Loucy (cell line): ENCODE measurements around the gene MPZL3.
"Not testable (repeated sequence)": the region's sequence is repeated elsewhere in the genome, so short reads cannot be mapped to it uniquely, and the experiment has no call there.

Source experiments
- H2AFZ ChIP-seq: fragments of 200-600 bp; sonication (generic); 2 replicates; pipeline ENCODE4 v1.6.0; 2016; ENCODE audit warnings: antibody characterized with exemption, mild to moderate bottlenecking, low read length, moderate library complexity
- H3F3A ChIP-seq: fragments of 200-600 bp; 2 replicates; pipeline ENCODE4 v1.6.0; 2016; ENCODE audit warnings: antibody characterized with exemption, low read depth, mild to moderate bottlenecking
- H3K27me3 ChIP-seq: fragments of 200-600 bp; sonication (generic); 2 replicates; pipeline ENCODE4 v1.6.1; 2014; ENCODE audit warnings: low read length, mild to moderate bottlenecking; ENCODE audit not compliant: insufficient read depth, poor library complexity, severe bottlenecking
- H3K36me3 ChIP-seq: fragments of 200-600 bp; sonication (generic); 2 replicates; pipeline ENCODE4 v1.6.1; 2016; ENCODE audit warnings: low read length; ENCODE audit not compliant: insufficient read depth
- H3K4me1 ChIP-seq: fragments of 200-600 bp; sonication (generic); 2 replicates; pipeline ENCODE4 v1.5.1; 2014; ENCODE audit warnings: low read length, mild to moderate bottlenecking; ENCODE audit not compliant: insufficient read depth, poor library complexity, severe bottlenecking
- H3K4me2 ChIP-seq: fragments of 200-600 bp; sonication (generic); 2 replicates; pipeline ENCODE4 v1.6.0; 2014; ENCODE audit warnings: antibody characterized with exemption, low read length, low read depth, mild to moderate bottlenecking; ENCODE audit not compliant: poor library complexity, severe bottlenecking
- H3K4me3 ChIP-seq: fragments of 200-600 bp; sonication (generic); 2 replicates; pipeline ENCODE4 v1.5.1; 2014; ENCODE audit warnings: low read length, mild to moderate bottlenecking, mixed read lengths; ENCODE audit not compliant: poor library complexity, severe bottlenecking
- H3K79me2 ChIP-seq: fragments of 200-600 bp; sonication (generic); 2 replicates; pipeline ENCODE4 v1.6.1; 2014; ENCODE audit warnings: low read length; ENCODE audit not compliant: insufficient read depth
- H3K9ac ChIP-seq: fragments of 200-600 bp; sonication (generic); 2 replicates; pipeline ENCODE4 v1.6.0; 2014; ENCODE audit warnings: mild to moderate bottlenecking, low read depth, low read length, moderate library complexity; ENCODE audit not compliant: poor library complexity, severe bottlenecking
- H3K9me2 ChIP-seq: fragments of 200-600 bp; sonication (generic); replicated peaks from 2 replicates; pipeline ENCODE4 v1.6.1; 2016; ENCODE audit warnings: low read depth, low read length, mixed read lengths
- H3K9me3 ChIP-seq: fragments of 200-600 bp; sonication (generic); 2 replicates; pipeline ENCODE4 v1.6.1; 2014; ENCODE audit warnings: mild to moderate bottlenecking, antibody characterized with exemption, low read length, low read depth; ENCODE audit not compliant: insufficient read depth
- H4K20me1 ChIP-seq: fragments of 200-600 bp; sonication (generic); 2 replicates; pipeline ENCODE4 v1.6.0; 2014; ENCODE audit warnings: antibody characterized with exemption, low read length, mild to moderate bottlenecking; ENCODE audit not compliant: insufficient read depth, poor library complexity, severe bottlenecking
- EZH2phosphoT487 ChIP-seq: fragments of 200-600 bp; IDR thresholded peaks from 2 replicates; pipeline ENCODE4 v1.6.1; 2018; ENCODE audit warnings: antibody characterized with exemption, mild to moderate bottlenecking, moderate library complexity, borderline replicate concordance
- TF ChIP-seq, protein P1 (sequence below): fragments of 200-600 bp; sonication (generic); conservative IDR thresholded peaks from 2 replicates; pipeline ENCODE4 v1.5.1; 2014; ENCODE audit warnings: mild to moderate bottlenecking, antibody characterized with exemption, low read length

The MPZL3 gene

DNA sequence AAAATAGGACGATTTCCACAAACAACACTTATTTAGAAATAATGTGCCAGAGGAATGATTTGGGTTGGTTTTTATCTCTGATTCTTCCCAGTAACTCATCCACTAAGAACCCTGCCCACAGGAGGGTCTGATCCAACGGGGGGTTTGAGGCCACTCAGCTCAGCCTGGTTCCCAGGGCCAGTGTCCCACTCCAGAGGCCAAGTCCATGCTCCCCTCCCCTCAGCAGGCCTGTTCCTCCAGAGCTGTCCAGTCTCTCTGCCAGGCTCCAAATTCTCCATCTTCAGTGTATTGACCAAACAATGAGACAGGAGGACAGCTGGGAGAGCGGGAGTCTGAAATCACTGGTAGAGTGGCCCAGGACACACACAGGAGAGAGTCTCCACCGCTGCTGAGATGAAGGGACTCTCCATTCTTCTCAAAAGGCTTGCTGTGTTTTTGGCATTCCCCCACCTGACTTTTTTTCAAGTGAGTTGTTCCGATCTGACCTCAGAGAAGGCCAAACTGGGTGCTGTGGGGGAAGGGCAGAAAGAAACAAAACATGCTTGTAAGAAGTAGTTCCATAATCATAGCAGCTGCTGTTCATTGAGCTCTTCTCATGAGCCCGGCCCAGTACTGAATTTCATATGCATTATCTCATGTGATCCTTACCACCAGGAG is 58.1 kb downstream of the MPZL3 start:
- Histone ChIP-seq H3K36me3 (no peaks in the 10 kb centered on the region), H4K20me1 (no peaks in the 10 kb centered on the region), H3K4me2 (no peak overlapping the region), H3F3A (no peaks in the 10 kb centered on the region), H3K9me2 (no peaks in the 10 kb centered on the region), H3K79me2 (no peaks in the 10 kb centered on the region), H3K9me3 (no peaks in the 10 kb centered on the region), H3K9ac (no peak overlapping the region), H3K4me1 (no peaks in the 10 kb centered on the region), H2AFZ (no peak overlapping the region), H3K27me3 (no peaks in the 10 kb centered on the region), H3K4me3 (no peak overlapping the region)
- no peak for TF ChIP-seq EZH2phosphoT487
- TF ChIP-seq, protein P1, sequence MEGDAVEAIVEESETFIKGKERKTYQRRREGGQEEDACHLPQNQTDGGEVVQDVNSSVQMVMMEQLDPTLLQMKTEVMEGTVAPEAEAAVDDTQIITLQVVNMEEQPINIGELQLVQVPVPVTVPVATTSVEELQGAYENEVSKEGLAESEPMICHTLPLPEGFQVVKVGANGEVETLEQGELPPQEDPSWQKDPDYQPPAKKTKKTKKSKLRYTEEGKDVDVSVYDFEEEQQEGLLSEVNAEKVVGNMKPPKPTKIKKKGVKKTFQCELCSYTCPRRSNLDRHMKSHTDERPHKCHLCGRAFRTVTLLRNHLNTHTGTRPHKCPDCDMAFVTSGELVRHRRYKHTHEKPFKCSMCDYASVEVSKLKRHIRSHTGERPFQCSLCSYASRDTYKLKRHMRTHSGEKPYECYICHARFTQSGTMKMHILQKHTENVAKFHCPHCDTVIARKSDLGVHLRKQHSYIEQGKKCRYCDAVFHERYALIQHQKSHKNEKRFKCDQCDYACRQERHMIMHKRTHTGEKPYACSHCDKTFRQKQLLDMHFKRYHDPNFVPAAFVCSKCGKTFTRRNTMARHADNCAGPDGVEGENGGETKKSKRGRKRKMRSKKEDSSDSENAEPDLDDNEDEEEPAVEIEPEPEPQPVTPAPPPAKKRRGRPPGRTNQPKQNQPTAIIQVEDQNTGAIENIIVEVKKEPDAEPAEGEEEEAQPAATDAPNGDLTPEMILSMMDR: no peak

DNA sequence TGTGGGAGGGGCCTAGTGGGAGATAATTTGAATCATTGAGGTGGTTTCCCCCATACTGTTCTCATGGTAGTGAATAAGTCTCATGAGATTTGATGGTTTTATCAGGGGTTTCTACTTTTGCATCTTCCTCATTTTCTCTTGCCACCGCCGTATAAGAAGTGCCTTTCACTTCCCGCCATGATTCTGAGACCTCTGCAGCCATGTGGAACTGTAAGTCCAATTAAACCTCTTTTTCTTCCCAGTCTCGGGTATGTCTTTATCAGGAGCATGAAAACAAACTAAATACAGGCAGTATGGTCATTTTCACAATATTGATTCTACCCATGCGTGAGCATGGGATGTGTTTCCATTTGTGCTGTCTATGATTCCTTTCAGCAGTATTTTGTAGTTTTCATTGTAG is 59.3 kb downstream of the MPZL3 start:
- not testable (repeated sequence) for H3K9me3 ChIP-seq, H3K79me2 ChIP-seq, H3K4me1 ChIP-seq, H3K9ac ChIP-seq, H3F3A ChIP-seq, H3K27me3 ChIP-seq, H3K4me3 ChIP-seq, H3K36me3 ChIP-seq, H3K4me2 ChIP-seq, H3K9me2 ChIP-seq, H2AFZ ChIP-seq, H4K20me1 ChIP-seq

DNA sequence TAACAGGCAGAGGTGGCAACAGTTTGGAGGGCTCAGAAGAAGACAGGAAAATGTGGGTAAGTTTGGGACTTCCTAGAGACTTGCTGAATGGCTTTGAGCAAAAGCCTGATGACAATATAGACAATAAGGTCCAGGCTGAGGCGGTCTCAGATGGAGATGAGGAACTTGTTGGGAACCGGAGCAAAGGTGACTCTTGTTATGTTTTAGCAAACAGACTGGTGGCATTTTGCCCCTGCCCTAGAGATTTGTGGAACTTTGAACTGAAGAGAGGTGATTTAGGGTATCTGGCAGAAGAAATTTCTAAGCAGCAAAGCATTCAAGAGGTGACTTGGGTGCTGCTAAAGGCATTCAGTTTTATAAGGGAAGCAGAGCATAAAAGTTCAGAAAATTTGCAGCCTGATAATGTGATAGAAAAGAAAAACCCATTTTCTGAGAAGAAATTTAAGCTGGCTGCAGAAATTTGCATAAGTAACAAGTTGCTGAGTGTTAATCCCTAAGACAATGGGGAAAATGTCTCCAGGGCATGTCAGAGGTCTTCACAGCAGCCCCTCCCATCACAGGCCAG is 61.1 kb downstream of the MPZL3 start:
- H3K4me2 ChIP-seq, H3K27me3 ChIP-seq, H3K36me3 ChIP-seq, H4K20me1 ChIP-seq, H3F3A ChIP-seq, H3K9me2 ChIP-seq, H3K4me3 ChIP-seq, H3K79me2 ChIP-seq, H3K9me3 ChIP-seq, H2AFZ ChIP-seq, H3K4me1 ChIP-seq, H3K9ac ChIP-seq: not testable (repeated sequence)

DNA sequence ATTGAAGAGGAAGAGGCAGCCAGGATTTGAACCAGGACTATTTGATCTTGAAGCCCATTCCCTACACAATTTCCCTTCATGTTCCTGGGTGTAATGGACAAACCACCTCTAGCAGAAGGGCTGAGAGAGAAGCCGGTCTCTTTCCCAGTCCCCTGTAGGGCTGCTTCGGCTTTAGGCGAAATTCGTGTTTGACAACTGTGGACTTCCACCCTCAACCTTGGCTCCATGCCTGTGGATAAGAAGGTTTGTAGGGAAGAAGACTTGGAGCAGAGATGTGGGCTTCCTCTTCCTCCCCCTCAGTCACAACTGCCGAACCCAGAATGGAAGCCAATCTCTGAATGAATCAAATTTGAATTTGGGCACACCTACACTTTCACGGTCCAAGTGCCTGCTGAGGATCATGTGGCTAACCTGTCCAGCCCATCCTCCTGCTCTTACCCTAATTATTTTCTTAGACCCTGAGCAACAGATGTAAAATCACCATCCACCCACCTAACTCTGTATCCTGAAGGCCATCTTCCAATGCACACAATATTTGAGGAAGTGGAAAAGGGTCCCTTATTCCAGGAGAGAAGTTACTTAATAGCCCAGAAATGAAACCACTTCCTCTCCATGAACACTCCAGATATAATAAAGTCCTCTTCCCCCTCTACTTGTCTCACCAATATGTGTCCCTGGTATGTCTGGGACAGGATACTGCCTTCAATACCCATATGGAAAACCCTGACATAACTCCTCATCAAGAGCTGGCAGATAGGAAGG is 65.6 kb downstream of the MPZL3 start:
- Histone ChIP-seq H3K9me3 (no peaks in the 10 kb centered on the region), H3F3A (no peaks in the 10 kb centered on the region), H3K36me3 (no peaks in the 10 kb centered on the region), H3K4me1 (no peaks in the 10 kb centered on the region), H3K27me3 (no peaks in the 10 kb centered on the region), H3K4me3 (no peak overlapping the region), H3K9me2 (no peaks in the 10 kb centered on the region), H4K20me1 (no peaks in the 10 kb centered on the region), H3K9ac (no peak overlapping the region), H2AFZ (no peak overlapping the region), H3K79me2 (no peaks in the 10 kb centered on the region), H3K4me2 (no peak overlapping the region)
- TF ChIP-seq, protein P1: no peak
- no peak for TF ChIP-seq EZH2phosphoT487
